Nephron progenitor cell (in vitro differentiated cells): Measurements from ENCODE around the gene CDKAL1.

Source experiments
- DNase-seq: peaks from one replicate; pipeline ENCODE4 v3.0.0; 2021
- H3K27ac Mint-ChIP-seq: 2 replicates; pipeline ENCODE4 v1.8.0; 2021; ENCODE audit warnings: mild to moderate bottlenecking, moderate library complexity, mixed read lengths
- H3K27me3 Mint-ChIP-seq: 2 replicates; pipeline ENCODE4 v1.8.0; 2021; ENCODE audit warnings: mild to moderate bottlenecking, low read depth, mixed read lengths; ENCODE audit not compliant: poor library complexity
- H3K36me3 Mint-ChIP-seq: 2 replicates; pipeline ENCODE4 v1.8.0; 2021; ENCODE audit warnings: low read depth, mixed read lengths
- H3K4me1 Mint-ChIP-seq: 2 replicates; pipeline ENCODE4 v1.8.0; 2021; ENCODE audit warnings: mixed read lengths
- H3K4me3 Mint-ChIP-seq: 2 replicates; pipeline ENCODE4 v1.8.0; 2021; ENCODE audit warnings: mild to moderate bottlenecking, moderate library complexity, mixed read lengths
- H3K9me3 Mint-ChIP-seq: 2 replicates; pipeline ENCODE4 v1.8.0; 2021; ENCODE audit warnings: mild to moderate bottlenecking, moderate library complexity, mixed read lengths
- CTCF ChIP-seq: fragments of 200-600 bp; sonication (generic); IDR thresholded peaks from 2 replicates; pipeline ENCODE4 v1.5.0; 2021; ENCODE audit warnings: antibody characterized with exemption

The CDKAL1 gene

GRCh38 chr6:20672038-20672437, 137.8 kb downstream of the CDKAL1 start:
- peaks cover 8% of the 10 kb centered on the region for H3K36me3 Mint-ChIP-seq
- H3K9me3 Mint-ChIP-seq: no peaks in the 10 kb centered on the region
- no peak for DNase-seq
- no peak for TF ChIP-seq CTCF
- H3K4me3 Mint-ChIP-seq: no peak overlapping the region
- H3K4me1 Mint-ChIP-seq: no peaks in the 10 kb centered on the region
- no peak overlapping the region for H3K27ac Mint-ChIP-seq
- peaks cover 3% of the 10 kb centered on the region for H3K27me3 Mint-ChIP-seq

GRCh38 chr6:20673458-20673857, 139.2 kb downstream of the CDKAL1 start:
- Mint-ChIP-seq H3K36me3 (peaks cover 13% of the 10 kb centered on the region), H3K9me3 (no peaks in the 10 kb centered on the region), H3K4me1 (no peaks in the 10 kb centered on the region), H3K27ac (no peak overlapping the region), H3K4me3 (no peak overlapping the region), H3K27me3 (peaks cover 3% of the 10 kb centered on the region)
- no peak for DNase-seq
- TF ChIP-seq CTCF: no peak

- DNase-seq: no peak
- peaks cover 24% of the 10 kb centered on the region for H3K36me3 Mint-ChIP-seq
- H3K27me3 Mint-ChIP-seq: peaks cover 3% of the 10 kb centered on the region
These were observed 140.4 kb downstream of the CDKAL1 start for GRCh38 chr6:20674664-20675063.

GRCh38 chr6:20678831-20679352, 144.6 kb downstream of the CDKAL1 start:
- Mint-ChIP-seq H3K9me3 (peaks cover 9% of the 10 kb centered on the region), H3K27me3 (no peaks in the 10 kb centered on the region), H3K4me3 (no peak overlapping the region), H3K36me3 (peaks cover 20% of the 10 kb centered on the region), H3K4me1 (no peaks in the 10 kb centered on the region), H3K27ac (no peak overlapping the region)
- DNase-seq: no peak
- no peak for TF ChIP-seq CTCF

More at GRCh38 chr6:20674664-20675063, 140.4 kb downstream of the CDKAL1 start:
- H3K4me3 Mint-ChIP-seq: no peak overlapping the region
- TF ChIP-seq CTCF: no peak
- H3K4me1 Mint-ChIP-seq: no peaks in the 10 kb centered on the region
- no peak overlapping the region for H3K27ac Mint-ChIP-seq
- peaks cover 9% of the 10 kb centered on the region for H3K9me3 Mint-ChIP-seq

GRCh38 chr6:20680697-20681165, 146.5 kb downstream of the CDKAL1 start:
- Mint-ChIP-seq H3K4me1 (no peaks in the 10 kb centered on the region), H3K27me3 (no peaks in the 10 kb centered on the region), H3K27ac (no peak overlapping the region), H3K9me3 (peaks cover 14% of the 10 kb centered on the region), H3K36me3 (peaks cover 22% of the 10 kb centered on the region), H3K4me3 (no peak overlapping the region)
- DNase-seq: no peak
- no peak for TF ChIP-seq CTCF

GRCh38 chr6:20681243-20681684, 147.0 kb downstream of the CDKAL1 start:
- H3K27ac Mint-ChIP-seq: no peak overlapping the region

More at GRCh38 chr6:20681243-20681684, 147.0 kb downstream of the CDKAL1 start:
- peaks cover 4% of the 10 kb centered on the region for H3K4me1 Mint-ChIP-seq
- H3K9me3 Mint-ChIP-seq: peaks cover 14% of the 10 kb centered on the region
- no peak overlapping the region for H3K4me3 Mint-ChIP-seq
- H3K36me3 Mint-ChIP-seq: peaks cover 22% of the 10 kb centered on the region
- no peaks in the 10 kb centered on the region for H3K27me3 Mint-ChIP-seq
- no peak for DNase-seq
- TF ChIP-seq CTCF: no peak
